Hematopoietic multipotent progenitor cell treated with erythropoietin and hydrocortisone succinate and interleukin-3 and kit ligand, for 8 days (in vitro differentiated cells): ENCODE data around the gene RICTOR.

Experiments used
- DNase-seq: peaks from one replicate; pipeline ENCODE4 v3.0.0-alpha.2; 2015

RICTOR gene

DNA sequence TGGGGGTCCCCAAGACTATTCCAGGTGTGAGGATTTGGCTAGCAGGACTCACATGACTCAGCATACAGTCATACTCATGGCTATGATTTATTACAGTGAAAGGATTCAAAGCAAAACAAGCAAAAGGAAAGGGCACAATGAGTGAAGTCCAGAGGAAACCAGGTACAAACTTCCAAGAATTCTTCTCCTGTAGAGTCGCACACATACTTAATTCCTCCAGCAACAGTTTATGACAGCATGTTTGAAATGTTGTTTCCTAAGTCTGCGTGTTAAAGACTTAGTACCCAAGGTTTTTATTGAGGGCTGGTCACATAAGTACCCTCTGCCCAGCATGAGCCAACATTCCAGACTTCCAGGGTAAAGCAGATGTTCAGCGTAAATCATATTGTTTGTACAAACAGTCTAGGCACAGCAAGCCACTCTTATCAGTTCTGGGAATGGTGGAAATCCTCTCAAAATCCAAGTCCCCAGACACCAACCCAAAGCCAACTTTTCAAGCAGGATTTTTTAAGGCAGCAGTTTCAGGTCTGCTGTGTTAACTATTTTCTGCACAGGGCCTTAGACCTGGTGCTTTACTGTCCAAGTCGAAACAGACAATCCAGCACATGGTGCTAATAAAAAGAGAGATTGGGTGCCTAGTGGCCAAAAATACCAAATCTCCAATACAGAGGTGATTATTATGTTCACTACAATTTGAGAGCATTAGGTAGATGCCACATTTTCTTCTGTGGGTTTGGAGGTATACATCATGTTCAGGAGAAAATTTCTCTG is 18.6 kb upstream of the RICTOR start:
- no peak for DNase-seq

DNA sequence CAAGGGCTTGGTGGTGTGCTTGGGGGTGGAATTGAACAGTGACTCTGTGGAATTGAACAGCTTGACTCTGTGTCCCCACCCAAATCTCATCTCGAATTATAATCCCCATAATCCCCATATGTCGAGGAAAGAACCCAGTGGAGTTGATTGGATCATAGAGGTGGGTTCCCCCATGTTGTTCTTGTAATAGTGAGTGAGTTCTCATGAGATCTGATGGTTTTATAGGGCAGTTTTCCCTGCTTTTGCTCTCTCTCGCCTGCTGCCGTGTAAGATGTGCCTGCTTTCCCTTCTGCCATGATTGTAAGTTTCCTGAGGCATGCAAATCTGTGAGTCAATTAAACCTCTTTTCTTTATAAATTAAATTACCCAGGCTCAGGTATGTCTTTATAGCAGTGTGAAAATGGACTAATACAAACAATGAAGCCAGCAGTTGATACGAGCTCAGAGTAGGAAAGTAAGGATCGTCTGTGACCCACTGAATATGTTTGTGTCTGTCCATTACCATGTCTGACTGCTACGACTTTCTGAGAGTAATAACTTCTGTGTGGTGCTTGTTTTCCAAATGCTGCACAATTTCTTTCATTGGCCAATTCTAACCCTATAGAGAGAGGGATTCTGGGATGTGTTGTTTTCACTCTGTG is 17.9 kb upstream of the RICTOR start:
- no peak for DNase-seq

DNA sequence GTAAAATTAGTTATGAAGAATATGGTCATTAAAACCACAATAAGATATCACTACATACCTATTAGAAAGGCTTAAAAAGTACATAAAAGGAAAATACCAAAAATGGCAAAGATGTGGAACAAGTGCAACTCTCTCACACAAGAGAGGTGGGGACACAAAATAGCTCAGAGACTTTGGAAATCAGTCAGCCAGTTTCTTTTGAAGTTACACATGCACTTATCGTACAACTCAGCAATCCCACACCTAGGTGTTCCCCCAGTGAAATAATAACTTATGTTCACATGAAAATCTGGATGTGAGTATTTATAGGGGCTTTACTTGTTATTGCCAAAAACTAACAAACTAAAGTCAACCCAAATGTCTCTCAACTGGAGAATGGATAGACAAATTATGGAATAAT is 9.8 kb upstream of the RICTOR start:
- DNase-seq: no peak

DNA sequence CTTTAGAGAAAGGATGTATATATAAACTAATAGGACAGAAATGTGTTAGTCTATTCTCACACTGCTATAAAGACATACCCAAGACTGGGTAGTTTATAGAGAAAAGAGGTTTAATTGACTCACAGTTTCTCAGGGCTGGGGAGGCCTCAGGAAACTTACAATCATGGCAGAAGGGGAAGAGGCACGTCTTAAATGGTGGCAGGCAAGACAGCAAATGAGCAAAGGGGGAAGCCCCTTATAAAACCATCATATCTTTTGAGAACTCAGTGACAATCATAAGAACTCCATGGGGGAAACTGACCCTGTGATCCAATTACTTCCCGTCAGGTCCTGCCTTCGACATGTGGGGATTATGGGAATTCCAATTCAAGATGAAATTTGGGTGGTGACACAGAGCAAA is 8.8 kb upstream of the RICTOR start:
- DNase-seq: no peak

DNA sequence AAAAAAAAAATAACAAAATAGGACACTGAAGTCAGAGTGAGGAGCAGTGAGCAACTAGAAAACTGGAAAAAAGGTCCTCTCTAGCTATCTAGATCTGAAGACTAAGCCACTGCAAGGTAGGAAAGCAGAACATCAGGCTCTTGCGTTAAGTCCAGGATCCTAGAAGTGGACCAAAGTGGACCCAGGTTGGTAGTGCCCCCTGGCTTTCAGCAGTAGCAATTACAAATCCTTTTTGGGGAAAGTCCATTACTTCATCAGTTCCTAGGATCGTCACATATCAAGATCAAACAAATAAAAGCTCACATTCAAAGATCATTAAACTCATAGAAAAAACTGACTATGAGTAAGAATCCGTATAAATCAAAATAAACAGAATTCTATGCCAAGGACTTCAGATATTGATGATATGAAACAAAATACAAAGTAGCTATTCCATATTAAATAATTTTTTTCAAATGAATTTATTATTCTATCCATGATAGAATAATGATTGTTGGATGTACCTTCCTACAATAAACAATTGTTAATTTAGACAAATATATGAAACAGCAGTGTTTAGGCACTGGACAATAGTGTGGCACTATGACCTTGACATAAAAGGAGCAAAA is 6.5 kb upstream of the RICTOR start:
- DNase-seq: peak; percentile 68

DNA sequence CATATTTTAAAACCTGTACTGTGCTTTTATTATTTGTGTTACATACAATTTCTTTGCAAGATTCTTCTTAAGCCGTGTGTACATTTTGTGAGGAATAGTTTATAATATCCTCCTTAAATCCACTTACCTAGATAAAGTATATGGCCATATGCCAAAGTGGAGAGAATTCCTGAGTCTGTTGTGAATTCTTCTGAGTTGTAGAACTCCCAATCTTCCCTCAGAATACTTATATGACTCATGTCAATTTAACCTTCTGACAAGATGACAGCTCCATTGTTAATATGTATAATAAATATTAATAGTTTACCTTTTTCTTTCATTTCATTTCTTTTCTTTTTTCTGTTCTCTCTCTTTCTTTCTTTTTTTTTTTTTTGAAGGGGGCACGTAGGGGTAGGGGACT is 6.0 kb upstream of the RICTOR start:
- no peak for DNase-seq

DNA sequence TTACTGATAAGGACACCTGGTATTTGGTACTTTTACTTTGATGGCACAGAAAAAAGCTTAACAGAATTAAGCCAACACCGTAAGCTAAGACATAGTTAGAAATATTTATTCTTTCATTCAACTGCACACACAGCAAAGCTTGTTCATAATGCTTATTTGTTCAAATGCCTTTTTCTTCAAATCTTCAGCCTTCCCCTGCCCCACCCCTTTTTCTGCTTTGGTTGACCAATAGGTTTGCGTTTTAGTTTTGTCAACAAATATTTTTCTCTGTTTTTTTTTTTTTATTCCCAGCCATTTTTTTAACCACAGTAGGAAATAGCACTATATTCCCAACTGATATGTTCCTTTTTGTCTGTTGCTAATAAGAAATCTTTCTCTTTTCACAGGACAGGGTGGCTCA is 4.9 kb upstream of the RICTOR start:
- no peak for DNase-seq

DNA sequence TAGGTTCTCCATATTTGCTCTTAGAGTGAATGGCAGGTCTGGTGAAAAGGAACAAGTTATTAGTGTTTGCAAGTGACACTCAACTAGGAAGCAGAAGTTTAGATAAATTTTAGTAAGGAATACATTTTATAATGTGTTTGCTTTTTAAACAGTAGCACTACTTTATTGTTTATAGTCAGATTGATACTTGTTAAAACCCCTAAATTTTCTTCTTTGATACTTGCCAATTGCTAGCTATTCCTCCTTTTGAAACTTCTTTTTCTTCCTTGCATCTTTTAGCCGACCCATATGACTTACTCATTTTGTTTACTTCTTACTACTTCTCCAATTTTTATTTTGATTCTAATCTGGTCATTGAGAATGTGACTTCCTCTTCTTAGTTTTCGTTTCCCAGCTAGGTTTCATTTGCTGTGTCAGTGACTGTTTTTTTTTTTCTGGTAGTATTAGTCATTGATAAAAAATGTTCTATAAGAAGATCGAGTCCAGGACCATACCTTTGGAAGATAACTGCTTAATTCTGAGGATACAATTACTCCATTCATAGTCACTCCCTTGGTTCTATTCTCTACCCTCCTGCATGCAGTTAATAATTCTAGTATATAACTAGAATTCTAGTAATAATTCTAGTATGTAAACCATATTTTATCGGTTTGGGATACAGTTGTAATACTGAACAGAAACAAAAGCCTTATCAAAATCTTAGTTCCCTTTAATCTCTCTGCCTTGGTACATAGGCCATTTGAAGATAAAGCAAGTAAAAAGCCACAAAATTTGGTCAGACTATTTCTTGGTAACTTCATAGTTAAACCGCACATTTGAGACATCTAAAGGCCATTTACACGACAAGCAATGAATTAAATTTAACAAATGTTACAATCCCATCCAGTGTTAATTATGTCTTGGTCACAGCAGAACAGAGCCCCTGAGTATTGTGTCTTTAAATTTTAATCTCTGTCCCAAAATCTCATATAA is 2.8 kb upstream of the RICTOR start:
- DNase-seq: peak; percentile 83

DNA sequence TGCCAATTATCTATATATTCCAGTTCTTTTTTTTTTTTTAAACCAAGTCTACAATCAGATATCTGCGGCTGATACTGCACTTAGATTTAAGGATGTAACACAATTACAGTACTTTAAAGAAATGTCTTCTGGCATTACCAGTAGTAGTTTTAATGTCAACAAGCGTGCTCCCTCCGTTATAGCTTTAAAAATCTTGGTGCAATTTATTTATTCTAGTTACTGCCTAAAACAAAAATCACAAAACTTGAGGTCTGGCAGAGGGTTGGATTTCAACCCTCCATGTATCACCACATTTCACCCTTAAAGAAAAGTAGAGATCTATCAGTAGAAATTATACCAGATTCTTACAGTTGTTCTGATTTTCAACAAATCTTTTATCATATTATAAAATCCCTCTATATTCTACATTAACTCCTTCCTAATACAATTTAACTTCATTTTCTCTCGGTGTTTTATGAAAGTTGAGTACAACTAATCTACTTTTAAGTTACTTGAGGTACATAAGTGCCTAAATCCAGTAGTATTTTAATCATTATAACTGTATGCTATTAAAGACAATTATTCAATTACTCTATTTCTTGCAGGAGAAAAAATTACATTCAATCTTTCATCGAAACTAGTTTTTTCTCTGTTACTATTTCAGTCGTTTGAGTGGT is 2.0 kb upstream of the RICTOR start:
- DNase-seq: peak; percentile 19

DNA sequence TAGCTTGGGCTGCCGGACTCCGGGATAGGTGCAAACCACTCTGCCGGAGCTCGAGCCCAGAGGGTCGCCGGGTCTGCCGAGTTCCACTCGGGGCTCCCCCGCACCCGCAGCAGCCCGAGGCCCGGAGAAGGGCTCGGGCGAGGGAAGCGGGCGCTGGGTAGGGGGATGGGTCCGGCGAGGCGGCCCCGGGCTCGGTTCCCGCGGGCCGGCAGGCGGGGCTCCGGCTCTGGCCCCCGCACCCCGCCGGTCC is 507 bp downstream of the RICTOR start:
- no peak for DNase-seq

DNA sequence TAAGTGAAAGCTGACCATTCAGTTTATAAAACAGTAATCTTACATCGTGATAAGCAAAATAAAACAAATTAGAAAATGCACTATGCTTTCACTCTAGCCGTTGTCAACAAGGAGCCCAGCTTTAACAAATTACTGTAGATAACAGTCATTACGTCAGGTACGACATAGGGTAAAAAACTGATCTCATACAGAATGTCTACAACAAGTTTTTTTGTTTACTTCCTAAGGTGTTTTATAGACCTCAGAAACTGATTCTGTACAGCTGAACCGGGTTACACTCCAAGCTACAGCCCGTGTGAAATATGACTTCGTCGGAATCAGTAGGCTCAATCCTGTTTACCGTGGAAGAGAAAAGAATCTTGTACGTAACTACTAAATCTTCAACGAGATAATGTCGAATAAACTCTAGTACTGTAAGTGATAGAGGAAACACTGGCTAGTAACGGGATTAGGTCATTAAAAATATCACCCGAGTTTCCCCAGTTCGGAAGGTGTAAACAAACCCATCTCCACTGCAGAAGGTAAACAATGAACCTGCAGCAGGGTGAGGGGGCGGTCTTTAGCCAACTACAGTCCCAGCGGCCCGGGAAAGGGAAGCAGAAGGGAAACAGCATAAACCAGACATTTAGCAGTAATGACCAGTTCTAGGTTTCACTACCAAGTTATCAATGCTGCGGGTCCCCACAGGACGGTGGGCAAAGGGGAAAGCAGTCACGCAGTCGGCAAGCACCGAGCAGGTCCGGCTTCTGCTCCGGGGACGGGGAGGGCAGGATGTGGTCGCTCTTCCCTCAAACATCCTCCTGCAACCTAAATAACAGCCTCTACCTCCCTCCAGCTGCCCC is 1.1 kb downstream of the RICTOR start:
- peak; percentile 49 for DNase-seq

DNA sequence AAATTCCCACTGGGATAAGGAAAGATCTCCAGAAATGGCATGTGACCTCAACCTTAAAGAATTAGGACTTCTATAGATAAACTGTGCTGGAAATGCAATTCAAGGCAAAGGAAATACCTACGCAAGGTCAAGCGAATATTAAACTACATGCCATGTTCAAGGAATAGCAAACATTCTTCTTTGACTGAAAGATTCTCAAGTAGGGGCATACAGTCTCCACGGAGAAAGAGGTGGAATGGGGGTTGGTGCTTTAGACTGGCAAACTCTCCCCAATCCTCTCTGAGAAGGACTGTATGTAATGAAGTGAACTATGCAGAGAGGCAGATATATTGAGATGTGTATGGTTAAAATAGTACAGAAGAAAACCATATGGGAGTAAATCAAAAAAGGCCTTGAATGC is 6.1 kb downstream of the RICTOR start:
- DNase-seq: no peak

DNA sequence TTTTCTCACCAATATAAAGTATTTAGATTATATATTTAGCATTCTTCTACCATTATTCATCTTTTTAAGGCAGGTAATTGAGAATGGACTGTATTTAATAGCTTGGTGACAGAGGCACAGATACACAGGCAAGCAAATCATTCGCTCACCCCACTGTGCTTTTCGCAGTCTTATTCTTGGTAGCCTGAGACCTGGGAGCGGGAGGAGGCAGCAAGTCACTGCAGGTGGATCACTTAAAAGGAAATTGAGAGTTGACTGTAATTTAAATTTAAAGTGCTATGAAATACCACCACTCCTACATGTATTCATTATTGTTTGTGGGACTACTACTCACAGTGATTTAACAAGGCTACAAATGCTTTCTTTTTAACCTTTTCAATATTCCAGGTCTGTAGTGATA is 9.7 kb downstream of the RICTOR start:
- no peak for DNase-seq

DNA sequence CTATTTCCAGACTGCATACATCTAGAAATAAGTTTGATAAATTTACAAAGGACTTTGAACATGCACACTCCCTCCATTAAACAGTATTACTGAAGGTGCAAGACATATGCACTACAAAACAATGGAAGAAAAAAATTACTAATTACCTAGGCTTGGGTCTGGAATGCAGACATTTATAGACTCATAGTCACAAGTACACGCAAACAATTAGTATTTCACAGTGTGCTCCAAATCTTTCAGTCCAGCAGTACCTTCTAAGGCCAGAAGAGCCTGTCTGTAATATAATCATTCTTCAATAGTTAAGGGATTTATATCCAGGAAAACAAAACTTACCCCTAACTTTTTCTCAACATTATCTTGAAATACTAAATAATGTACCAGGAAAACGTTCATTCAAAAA is 11.2 kb downstream of the RICTOR start:
- DNase-seq: no peak

DNA sequence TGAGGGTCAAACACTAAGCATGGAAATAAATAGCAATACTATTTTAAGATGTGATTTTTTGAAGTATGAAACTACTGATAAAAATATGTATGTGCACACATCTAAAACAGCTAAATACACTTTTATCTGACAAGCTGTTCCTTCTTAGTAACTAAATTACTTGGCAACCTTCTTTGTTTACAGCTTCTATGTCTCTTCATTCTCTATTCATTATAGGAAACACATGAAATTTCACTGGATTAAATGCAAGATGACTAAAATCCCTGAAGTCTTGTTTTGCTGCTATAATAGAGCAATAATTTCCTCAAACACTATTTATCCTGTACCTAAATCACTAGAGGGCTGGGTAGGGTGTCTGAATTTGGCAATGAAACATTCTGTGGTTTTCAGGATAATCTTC is 11.7 kb downstream of the RICTOR start:
- DNase-seq: no peak

DNA sequence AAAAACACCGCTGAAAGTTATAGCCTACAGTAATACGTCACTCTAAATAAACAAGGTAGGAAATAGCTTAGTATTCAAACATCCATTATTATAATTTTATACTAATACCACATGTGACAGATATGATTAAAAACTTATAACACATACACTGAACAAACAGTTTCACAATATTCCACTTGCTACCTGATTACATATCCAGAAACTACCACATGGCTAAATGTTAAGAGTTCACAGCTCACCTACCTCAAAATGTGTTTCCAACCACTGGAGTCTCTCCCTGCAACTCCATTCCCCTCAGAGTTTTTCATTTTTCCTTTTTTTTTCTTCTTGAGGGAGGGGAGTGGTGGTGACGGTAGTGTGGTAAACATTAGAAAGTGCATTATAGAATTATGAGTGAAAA is 12.1 kb downstream of the RICTOR start:
- DNase-seq: no peak

DNA sequence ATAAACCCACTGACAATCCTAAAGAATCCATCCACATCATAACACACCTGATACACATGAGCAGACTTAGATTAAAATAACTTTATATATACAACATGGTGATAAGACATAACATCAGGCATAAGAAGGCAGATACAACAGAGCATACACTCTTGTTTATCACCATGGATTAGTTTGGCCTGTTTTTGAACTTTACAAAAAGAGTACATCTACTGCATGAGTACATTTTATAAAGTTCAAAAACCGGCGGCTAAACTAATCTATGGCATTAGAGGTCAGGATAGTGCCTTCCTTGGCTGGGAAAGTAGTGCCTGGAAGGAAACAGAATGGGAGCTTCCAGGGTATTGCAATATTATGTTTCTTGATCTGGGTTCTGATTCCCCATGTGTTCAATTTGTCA is 15.1 kb downstream of the RICTOR start:
- DNase-seq: no peak

DNA sequence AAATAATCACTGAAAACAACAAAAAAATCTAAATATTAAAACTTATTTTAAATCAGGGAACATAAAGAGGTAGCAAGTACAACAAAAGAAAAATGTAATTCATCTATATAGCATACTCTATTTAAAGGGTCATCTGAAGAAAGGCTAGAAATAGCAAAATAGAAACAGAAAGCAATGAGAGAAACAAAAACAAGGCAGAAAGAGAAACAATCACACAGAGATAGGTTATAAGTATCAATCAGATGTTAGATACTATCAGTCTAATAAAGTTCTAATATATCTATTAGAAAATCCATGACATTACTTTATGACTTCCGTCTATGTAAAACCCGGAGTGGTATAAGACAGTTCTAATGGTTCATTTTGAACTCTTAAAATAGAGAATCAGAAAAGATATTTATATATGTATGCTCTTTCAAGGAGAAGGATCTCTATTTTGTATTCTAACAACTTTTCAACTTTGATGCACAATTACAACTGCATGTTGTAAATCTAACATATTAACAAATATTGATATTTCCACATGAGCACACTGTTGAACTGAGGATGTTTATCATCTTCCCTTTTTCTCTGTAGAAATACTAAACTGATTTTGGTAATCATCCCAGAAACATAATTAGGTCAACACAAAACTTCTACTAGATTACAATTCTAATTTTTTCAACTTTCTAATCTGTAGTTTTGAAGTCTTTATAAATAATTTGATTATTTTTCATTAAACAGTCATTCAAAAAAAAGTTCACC is 15.8 kb downstream of the RICTOR start:
- DNase-seq: no peak

DNA sequence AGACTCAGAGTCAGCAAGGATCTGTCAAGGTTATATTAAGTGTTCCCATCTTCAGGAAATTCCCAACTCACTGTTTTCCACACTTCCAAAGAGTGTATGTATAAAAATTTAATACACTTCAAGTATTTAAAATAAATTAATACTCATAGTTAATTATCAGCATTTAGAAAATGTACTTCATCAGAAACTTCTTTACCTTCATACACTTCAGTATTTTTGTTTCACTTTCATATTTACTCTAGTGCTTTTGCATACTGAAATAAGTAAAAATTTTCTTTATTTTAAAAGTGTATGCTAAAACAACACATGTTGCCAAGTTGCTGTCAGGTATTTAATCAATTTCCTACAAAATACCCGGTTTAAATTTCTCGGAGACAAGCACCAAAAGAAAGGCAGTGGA is 16.5 kb downstream of the RICTOR start:
- DNase-seq: no peak

DNA sequence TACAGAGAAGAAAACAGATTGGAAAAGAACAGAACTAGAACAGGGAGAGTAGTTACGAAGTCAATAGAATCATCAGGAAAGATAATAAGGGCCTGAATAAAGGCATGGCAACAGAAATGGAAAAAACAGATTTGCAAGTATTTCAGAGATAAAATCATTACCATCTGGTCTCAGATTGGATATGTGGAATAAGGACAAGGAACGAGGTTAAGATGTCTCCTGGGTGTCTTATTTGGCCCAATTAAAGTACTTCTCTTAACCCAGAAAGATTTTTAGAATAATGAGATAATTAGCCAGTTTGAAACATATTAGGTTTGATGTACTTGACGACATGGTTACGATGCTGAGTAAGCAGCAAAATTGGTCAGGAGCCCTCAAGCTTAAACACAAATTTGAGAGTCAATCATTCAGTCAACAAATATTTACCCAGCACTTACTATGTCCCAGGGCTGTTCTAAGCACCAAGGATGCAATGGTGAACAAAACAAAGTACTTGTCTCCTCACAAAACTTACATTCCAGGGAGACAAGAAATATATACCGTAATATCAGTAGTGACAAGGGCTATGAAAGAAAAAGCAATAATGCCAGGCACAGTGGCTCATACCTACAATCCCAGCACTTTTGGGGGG is 18.3 kb downstream of the RICTOR start:
- no peak for DNase-seq
